HEK293T (cell line): Measurements from ENCODE around the gene LMX1A.

Experiments
- CTCF ChIA-PET: fragments of 350-600 bp; formaldehyde crosslinking; extraction: SDS; loops from one replicate; lab custom pipeline; 2021; ENCODE audit warnings: antibody characterized with exemption, inconsistent platforms; lab: Yijun Ruan, JAX
- POLR2A ChIA-PET: fragments of 350-600 bp; formaldehyde crosslinking; extraction: SDS; loops from one replicate; lab custom pipeline; 2020; ENCODE audit warnings: antibody characterized with exemption, inconsistent platforms; lab: Yijun Ruan, JAX
- DNase-seq: peaks from one replicate; pipeline ENCODE4 v3.0.0; 2012; ENCODE audit warnings: mixed read lengths; ENCODE audit errors: extremely low spot score
- ARNT ChIP-seq: fragments of 450-650 bp; IDR thresholded peaks from 2 replicates; pipeline ENCODE4 v1.6.1; 2017; ENCODE audit warnings: mild to moderate bottlenecking
- BHLHE40 ChIP-seq: fragments of 450-650 bp; IDR thresholded peaks from 2 replicates; pipeline ENCODE4 v1.6.1; 2016; ENCODE audit warnings: mild to moderate bottlenecking, moderate library complexity, borderline replicate concordance
- CTBP1 ChIP-seq: fragments of 450-650 bp; IDR thresholded peaks from 2 replicates; pipeline ENCODE4 v1.6.1; 2016; ENCODE audit warnings: borderline replicate concordance
- ELF4 ChIP-seq: fragments of 450-650 bp; IDR thresholded peaks from 2 replicates; pipeline ENCODE4 v1.6.1; 2017; ENCODE audit warnings: antibody characterized with exemption
- FOXA1 ChIP-seq: fragments of 450-650 bp; IDR thresholded peaks from 2 replicates; pipeline ENCODE4 v1.6.1; 2016; ENCODE audit warnings: mild to moderate bottlenecking
- FOXK2 ChIP-seq: fragments of 450-650 bp; IDR thresholded peaks from 2 replicates; pipeline ENCODE4 v1.6.1; 2016; ENCODE audit warnings: mild to moderate bottlenecking
- FOXM1 ChIP-seq: fragments of 450-650 bp; IDR thresholded peaks from 2 replicates; pipeline ENCODE4 v1.6.1; 2017; ENCODE audit warnings: mild to moderate bottlenecking, borderline replicate concordance
- HDGF ChIP-seq: fragments of 450-650 bp; IDR thresholded peaks from 2 replicates; pipeline ENCODE4 v1.6.1; 2017; ENCODE audit warnings: antibody characterized with exemption, borderline replicate concordance
- L3MBTL2 ChIP-seq: fragments of 450-650 bp; conservative IDR thresholded peaks from 2 replicates; pipeline ENCODE4 v1.6.1; 2016; ENCODE audit warnings: mild to moderate bottlenecking
- LEF1 ChIP-seq: fragments of 450-650 bp; IDR thresholded peaks from 2 replicates; pipeline ENCODE4 v1.6.1; 2017; ENCODE audit warnings: mild to moderate bottlenecking, borderline replicate concordance
- NFRKB ChIP-seq: fragments of 450-650 bp; IDR thresholded peaks from 2 replicates; pipeline ENCODE4 v1.6.1; 2016; ENCODE audit warnings: mild to moderate bottlenecking, moderate library complexity
- PKNOX1 ChIP-seq: fragments of 450-650 bp; IDR thresholded peaks from 2 replicates; pipeline ENCODE4 v1.6.1; 2016
- SP1 ChIP-seq: fragments of 450-650 bp; IDR thresholded peaks from 2 replicates; pipeline ENCODE4 v1.6.1; 2017
- SUZ12 ChIP-seq: fragments of 450-650 bp; IDR thresholded peaks from 2 replicates; pipeline ENCODE4 v1.6.1; 2016; ENCODE audit warnings: mild to moderate bottlenecking
- TARDBP ChIP-seq: fragments of 450-650 bp; IDR thresholded peaks from 2 replicates; pipeline ENCODE4 v1.6.1; 2016
- ZNF384 ChIP-seq: fragments of 450-650 bp; IDR thresholded peaks from 2 replicates; pipeline ENCODE4 v1.6.1; 2016

The LMX1A gene

GRCh38 chr1:165313903-165314302 lies 42.6 kb downstream of the LMX1A start:
- CTCF ChIA-PET, result interaction anchor here (0.7 to 1.2 kb wide), 3 partner anchors 10 to 241 kb away, joined by 4 to 5 read pairs (median 4); no protein-coding TSS in a partner anchor
- TF ChIP-seq FOXM1, result no peak
- no peak for TF ChIP-seq FOXA1
- no peak for TF ChIP-seq SP1
- no peak for TF ChIP-seq ARNT
- TF ChIP-seq CTBP1, result no peak
- no peak for TF ChIP-seq NFRKB
- no peak for TF ChIP-seq ELF4
- no peak for TF ChIP-seq ZNF384
- TF ChIP-seq PKNOX1, result no peak
- POLR2A ChIA-PET, result no interaction called here
- DNase-seq, result no peak

- ChIA-PET CTCF (no interaction called here), POLR2A (no interaction called here)
- TF ChIP-seq ZNF384 (no peak), FOXM1 (no peak), HDGF (no peak), SP1 (no peak), LEF1 (no peak), CTBP1 (no peak), L3MBTL2 (no peak), ARNT (no peak), ELF4 (no peak)
- no peak for DNase-seq
Measured at GRCh38 chr1:165312591-165312990, 43.9 kb downstream of the LMX1A start.

- ChIA-PET CTCF (interaction anchor here (1.0 kb wide), 1 partner anchor 61 kb away, joined by 3 read pairs; no protein-coding TSS in a partner anchor), POLR2A (no interaction called here)
- no peak for DNase-seq
- TF ChIP-seq FOXA1 (no peak), ARNT (no peak), ELF4 (no peak), FOXK2 (no peak), TARDBP (no peak), CTBP1 (no peak), BHLHE40 (no peak)
Measured at GRCh38 chr1:165306543-165307434, 49.7 kb downstream of the LMX1A start.

- no peak for TF ChIP-seq SUZ12
- no peak for TF ChIP-seq HDGF
- no peak for TF ChIP-seq L3MBTL2
- no peak for TF ChIP-seq NFRKB
- DNase-seq, result no peak
- CTCF ChIA-PET, result no interaction called here
- POLR2A ChIA-PET, result no interaction called here
Measured at GRCh38 chr1:165303386-165303785, 53.1 kb downstream of the LMX1A start.

- TF ChIP-seq PKNOX1 (no peak), TARDBP (no peak), FOXM1 (no peak), FOXK2 (no peak), CTBP1 (no peak), NFRKB (no peak), ZNF384 (no peak), BHLHE40 (no peak), ELF4 (no peak), SP1 (no peak), LEF1 (no peak), L3MBTL2 (no peak)
- ChIA-PET POLR2A (no interaction called here), CTCF (no interaction called here)
- no peak for DNase-seq
Measured at GRCh38 chr1:165300400-165300903, 56.1 kb downstream of the LMX1A start.

GRCh38 chr1:165298203-165298820 lies 58.2 kb downstream of the LMX1A start:
- TF ChIP-seq BHLHE40 (no peak), SUZ12 (no peak), TARDBP (no peak), PKNOX1 (no peak), ARNT (no peak), FOXA1 (no peak), L3MBTL2 (no peak), ELF4 (no peak), SP1 (no peak), LEF1 (no peak), NFRKB (no peak), ZNF384 (no peak), FOXM1 (no peak), CTBP1 (no peak), HDGF (no peak), FOXK2 (no peak)
- ChIA-PET CTCF (no interaction called here), POLR2A (no interaction called here)
- DNase-seq, result no peak
